Measurements from ENCODE around the gene CHRNA5. TPM values are rescaled to one million over a fixed set of nuclear protein-coding genes. Genes with fewer than 3 reads are reported as not detected.

CHRNA5 gene
- 2.6 and 2.8 TPM in 2 replicates for total RNA-seq

DNA sequence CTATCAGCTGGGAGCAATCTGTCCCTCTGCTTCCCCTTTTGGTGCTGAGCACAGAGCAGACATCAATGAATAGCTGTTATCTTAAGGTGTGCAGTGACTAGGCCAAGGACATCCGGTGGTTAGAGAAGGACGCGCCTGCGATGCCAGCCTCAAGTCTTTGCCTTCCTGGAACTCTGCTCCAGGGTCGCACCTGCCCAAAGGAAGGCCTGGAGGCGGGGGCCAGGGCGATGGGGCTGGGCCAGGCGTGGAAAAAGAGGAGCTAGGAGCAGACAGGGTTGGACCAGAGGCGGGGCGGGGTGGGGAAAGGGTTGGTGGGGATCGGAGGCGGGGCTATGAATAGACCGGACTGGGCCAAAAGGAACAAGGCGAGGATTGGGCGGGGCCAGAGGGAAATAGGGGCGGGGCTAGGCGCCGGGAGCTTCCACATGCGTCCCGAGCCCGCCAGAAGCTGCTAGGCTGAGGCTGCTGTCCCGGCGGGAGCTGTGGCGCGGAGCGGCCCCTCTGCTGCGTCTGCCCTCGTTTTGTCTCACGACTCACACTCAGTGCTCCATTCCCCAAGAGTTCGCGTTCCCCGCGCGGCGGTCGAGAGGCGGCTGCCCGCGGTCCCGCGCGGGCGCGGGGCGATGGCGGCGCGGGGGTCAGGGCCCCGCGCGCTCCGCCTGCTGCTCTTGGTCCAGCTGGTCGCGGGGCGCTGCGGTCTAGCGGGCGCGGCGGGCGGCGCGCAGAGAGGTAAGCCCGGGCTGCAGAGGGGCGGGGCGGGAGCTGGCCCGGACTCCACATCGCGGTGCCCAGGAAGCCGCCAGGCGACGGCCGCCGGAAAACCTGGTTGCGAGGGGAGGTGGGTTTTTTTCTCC is at the start of gene CHRNA5:
Gene CHRNA5, plus strand, starts transcription at position 424 of the 854 bp plus-strand sequence. Its CDS starts 200 bp downstream, at position 624.

DNA sequence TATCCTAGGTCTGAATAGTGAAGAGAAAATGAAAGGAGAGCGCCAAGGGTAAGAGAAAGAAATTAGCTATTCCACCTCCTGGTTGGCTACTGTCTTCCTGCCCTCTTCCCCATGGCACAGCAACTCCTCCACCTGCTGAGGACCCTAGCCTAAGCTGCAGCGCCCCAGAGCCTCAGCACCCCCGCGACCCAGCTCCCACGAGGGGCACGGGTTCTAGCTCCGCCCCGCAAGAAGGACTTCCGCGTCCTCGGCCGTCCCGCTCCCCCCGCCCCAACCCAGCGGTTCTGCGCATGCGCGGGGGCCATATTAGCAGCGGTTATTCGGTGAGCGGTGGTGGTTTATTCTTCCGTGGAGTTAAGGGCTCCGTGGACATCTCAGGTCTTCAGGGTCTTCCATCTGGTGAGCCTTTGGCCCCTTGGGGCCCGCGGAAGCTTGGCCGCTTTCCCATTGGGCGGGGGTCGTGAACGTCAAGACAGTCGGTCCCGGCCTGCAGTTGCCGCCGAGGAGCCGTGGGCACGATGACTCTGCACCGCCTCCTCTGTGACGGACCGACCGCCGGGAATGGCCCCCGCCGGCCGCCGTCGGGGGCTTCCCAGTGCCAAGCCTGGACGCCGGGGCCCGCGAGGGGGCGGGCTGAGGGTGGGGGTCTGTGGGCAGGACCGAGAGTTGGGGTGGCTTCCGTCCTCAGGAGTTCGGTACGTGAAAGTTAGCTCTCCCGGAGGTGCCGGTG is 25.0 kb upstream of the CHRNA5 start, which contains the start of gene PSMA4:
Gene PSMA4, plus strand, starts transcription at position 304 of the 730 bp plus-strand sequence. CDS start 1,484 bp downstream, outside the sequence.

DNA sequence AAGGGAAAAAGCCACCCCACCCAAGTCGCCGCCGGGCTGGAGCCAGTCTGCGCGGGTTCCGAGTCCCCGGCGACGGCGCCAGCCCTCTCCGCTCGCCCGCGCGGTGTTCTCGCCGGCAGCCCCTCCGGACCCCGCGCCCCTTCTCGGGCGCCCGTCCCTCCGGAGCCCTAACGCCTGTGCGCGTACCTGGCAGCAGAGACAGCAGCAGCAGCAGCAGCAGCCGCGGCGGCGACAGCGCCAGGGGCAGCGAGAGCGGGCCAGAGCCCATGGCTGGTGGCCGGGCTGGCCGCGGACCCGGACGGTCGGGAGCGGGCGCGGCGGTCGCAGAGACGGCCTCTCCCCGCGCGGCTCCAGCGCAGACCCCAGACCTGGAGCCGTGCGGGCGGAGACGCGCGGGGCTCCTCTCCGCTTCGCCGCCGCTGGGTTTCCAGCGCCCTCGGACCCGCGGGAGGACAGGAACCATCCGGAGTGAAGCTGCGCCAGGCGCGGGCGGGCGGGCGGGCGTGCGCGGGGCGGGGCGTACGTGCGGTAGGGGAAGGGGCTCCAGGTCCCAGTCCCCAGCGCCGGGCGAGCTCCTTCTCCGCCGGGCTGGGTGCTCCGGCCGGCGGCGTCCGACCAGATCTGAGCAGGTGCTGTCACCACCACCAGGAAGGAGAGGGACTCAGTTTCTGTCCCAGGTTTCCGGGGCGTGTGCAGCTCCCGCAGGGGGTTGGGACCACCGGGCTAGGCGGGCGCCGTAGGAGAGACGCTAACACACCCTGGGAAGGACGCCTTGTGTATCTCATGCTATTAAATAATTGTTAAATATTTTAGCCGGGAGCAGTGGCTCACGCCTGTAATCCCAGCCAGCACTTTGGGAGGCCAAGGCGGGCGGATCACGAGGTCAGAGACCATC is 55.5 kb downstream of the CHRNA5 start, which contains the start of gene CHRNA3:
Gene CHRNA3, minus strand, starts transcription at position 470 of the 895 bp plus-strand sequence. Its CDS starts 202 bp downstream, at position 268.

DNA sequence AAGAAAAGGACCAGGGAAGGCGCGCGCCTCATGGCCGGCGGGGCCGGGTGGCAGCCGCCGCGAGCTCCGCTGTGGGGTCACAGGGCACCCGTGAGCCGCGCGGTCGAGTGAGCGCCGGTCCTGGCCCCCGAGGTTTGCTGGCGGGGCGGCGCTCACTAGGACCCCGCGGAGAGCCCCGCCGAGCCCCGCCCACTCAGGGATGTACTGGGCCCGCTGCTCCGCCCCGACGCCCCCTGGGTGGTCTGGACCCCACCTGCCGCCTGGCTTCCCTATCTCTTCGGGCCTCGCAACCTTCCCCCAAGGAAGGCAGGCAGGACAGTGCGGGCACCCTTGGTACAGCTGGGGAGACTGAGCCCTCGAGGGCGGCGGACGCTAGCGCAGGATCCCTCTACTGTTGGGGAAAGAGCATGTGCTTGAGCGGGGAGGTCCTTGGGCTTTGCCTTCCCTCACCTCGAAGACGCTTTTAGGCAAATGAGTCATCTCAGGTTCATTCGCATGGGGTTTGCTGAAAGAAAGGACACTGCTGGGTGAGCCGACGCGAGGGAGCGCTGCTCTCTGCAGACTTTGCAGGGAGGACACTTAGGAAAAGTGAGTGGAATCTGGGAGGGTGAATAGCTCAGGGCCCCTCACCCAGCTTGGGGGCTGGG is 75.9 kb downstream of the CHRNA5 start, which contains the start of gene CHRNB4:
Gene CHRNB4, minus strand, starts transcription at position 109 of the 647 bp plus-strand sequence. Its CDS starts 77 bp downstream, at position 32.

Other genes starting within 250 kb of the CHRNA5 start
- gene CRABP1, start 225.2 kb upstream of the CHRNA5 start, total RNA-seq = not detected in 2 replicates
- 19.8 and 42.5 TPM in 2 replicates for gene IREB2, start 127.3 kb upstream of the CHRNA5 start, total RNA-seq
- gene HYKK, start 57.9 kb upstream of the CHRNA5 start, total RNA-seq = 0.49 and 1.3 TPM in 2 replicates
- gene PSMA4, start 25.1 kb upstream of the CHRNA5 start, total RNA-seq = 159 and 175 TPM in 2 replicates
- not detected in 2 replicates for gene CHRNA3, start 55.5 kb downstream of the CHRNA5 start, total RNA-seq
- gene CHRNB4, start 75.7 kb downstream of the CHRNA5 start, total RNA-seq = under 0.01 TPM in 1 of 2 replicates, not detected in the other
- 11.2 and 21.2 TPM in 2 replicates for gene ADAMTS7, start 245.9 kb downstream of the CHRNA5 start, total RNA-seq